Spleen (tissue), 7 donors: ENCODE measurements around the gene KLK14.

Experiments used
- CTCF ChIP-seq, 11 experiments: fragments of 200-600 bp in 7 of 11; fragments of 450-650 bp in 4 of 11; sonication (generic) in 4 of 11; IDR thresholded peaks in 8 of 11; conservative IDR thresholded peaks in 3 of 11; 1 replicate in 7 of 11; 2 replicates in 4 of 11; pipeline versions ENCODE4 v1.4.0 to v1.8.0; 2016 to 2021; ENCODE audit warnings: antibody characterized with exemption in 11 of 11, inconsistent platforms in 4 of 11, mild to moderate bottlenecking in 1 of 11
- POLR2A ChIP-seq, 3 donors: fragments of 450-650 bp; IDR thresholded peaks; one replicate each; pipeline ENCODE4 v1.5.1; 2017; ENCODE audit warnings: antibody characterized with exemption in 3 of 3, mild to moderate bottlenecking in 1 of 3
- POLR2AphosphoS5 ChIP-seq, 3 donors: sonication (generic); formaldehyde crosslinking; IDR thresholded peaks; one replicate each; pipeline ENCODE4 v1.5.1; 2017; ENCODE audit warnings: antibody characterized with exemption in 3 of 3
- donor health status: DM: no; HTN: no; CAD: no; lungs with moderate emphysema.
- donor health status: DM: no; HTN: no; CAD: no.
- donor health status: DM: no; HTN: no; CAD: no.

DNA sequence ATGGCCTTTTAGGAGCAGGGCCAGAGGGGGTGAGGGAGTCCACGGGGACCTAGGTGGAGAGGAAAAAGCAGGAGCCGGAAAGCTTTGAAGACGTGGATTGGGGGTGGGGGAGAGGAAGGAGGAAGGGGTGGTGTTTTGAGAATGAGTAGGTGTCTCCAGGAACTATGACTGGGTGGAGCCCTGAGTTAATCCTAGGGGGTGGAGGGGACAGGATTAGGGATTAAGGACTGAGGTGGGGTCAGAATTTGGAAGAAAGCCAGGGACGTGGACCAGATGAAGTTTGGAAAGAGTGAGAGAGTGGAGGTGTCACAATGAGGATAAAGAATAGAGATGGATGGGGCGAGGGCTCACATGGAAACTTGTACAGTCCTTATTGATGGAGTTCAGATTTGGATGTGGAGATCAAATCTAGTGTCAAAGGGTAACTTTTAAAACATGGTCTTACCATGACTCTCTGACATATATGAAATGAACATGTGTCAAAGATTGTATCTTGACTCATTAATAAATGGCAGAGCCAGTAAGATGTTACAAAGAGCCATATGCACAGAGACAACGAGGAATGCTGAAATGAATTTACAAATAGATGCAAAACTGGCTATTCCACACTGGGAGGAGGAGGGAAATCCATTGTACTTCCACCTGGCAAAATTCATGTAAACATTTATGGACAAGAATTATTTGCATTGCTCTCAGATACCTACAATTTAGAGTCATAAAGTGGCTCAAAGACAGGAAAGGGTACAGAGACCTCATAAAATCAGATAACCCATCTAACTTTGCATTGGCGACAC, 16.1 kb downstream of the KLK14 start:
- TF ChIP-seq POLR2A (IDR thresholded peaks at IDR 0.05), result no peak
- TF ChIP-seq CTCF (IDR thresholded peaks at IDR 0.05 in 8 of 11, conservative IDR thresholded peaks at IDR 0.05 in 3 of 11), result no peak
- no peak for TF ChIP-seq POLR2AphosphoS5 (IDR thresholded peaks at IDR 0.05)
